ENCODE data around the gene SLC6A8.

Gene SLC6A8

DNA sequence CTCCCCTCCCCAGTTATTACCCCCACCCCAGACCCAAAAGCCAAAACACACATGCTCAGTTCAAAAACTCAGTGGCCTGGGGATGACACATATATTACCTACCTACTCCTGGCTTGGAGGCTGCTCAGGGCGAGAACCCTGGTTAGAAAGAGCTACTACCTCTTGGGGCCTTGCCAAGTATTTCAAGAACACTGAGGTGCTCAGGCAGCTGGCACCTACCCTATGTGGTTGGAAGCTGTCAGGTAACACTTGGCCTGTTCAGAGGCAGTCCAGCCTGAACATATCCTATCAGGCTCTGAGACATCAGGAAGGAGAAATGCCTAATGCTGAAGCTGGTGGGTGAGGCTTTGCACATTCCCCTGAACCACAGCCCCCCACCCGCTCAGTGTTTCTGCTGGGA, 31.5 kb downstream of the SLC6A8 start:
- H2BK120ac ChIP-seq (ENCODE audit: low read depth, low read length) = no peak overlapping the region
- H3K4me1 ChIP-seq (ENCODE audit: control insufficient read depth, low read depth, low read length) = no peaks in the 10 kb centered on the region
- DNase-seq = no peak
- no peak overlapping the region for H2BK5ac ChIP-seq (ENCODE audit: low read length)
- H3K23ac ChIP-seq (ENCODE audit: low read length) = no peak overlapping the region
- H3K27me3 ChIP-seq (ENCODE audit: insufficient read depth, low read length, poor library complexity) = no peaks in the 10 kb centered on the region
- no peak overlapping the region for H4K8ac ChIP-seq (ENCODE audit: low read depth, low read length)
- H3K18ac ChIP-seq (ENCODE audit: low read length) = no peak overlapping the region
- WGBS (ENCODE audit: extremely low coverage, insufficient coverage, low lambda C conversion rate) = no CpG with 5 or more reads among the region's 2 CpGs
- H3K4me3 ChIP-seq (ENCODE audit: low read length) = no peak overlapping the region
- H3K36me3 ChIP-seq (ENCODE audit: control insufficient read depth, insufficient read depth, low read length) = peaks cover 6% of the 10 kb centered on the region
- H3K4me2 ChIP-seq (ENCODE audit: low read length) = no peak overlapping the region
- H3K79me1 ChIP-seq (ENCODE audit: low read length) = no peaks in the 10 kb centered on the region
- no peak overlapping the region for H2BK15ac ChIP-seq (replicated peaks; ENCODE audit: low read depth)
- no peak overlapping the region for H2AK5ac ChIP-seq (ENCODE audit: low read length)
- H3K9ac ChIP-seq (ENCODE audit: low read length) = no peak overlapping the region
- H3K4ac ChIP-seq (ENCODE audit: low read depth, low read length) = no peak overlapping the region
- H3K56ac ChIP-seq (ENCODE audit: low read length) = no peak overlapping the region
- no peak overlapping the region for H3K27ac ChIP-seq (ENCODE audit: low read depth, low read length)
- H3K79me2 ChIP-seq (ENCODE audit: control insufficient read depth, insufficient read depth, low read length) = peaks cover 17% of the 10 kb centered on the region
- no peak overlapping the region for H4K5ac ChIP-seq (ENCODE audit: low read length)

DNA sequence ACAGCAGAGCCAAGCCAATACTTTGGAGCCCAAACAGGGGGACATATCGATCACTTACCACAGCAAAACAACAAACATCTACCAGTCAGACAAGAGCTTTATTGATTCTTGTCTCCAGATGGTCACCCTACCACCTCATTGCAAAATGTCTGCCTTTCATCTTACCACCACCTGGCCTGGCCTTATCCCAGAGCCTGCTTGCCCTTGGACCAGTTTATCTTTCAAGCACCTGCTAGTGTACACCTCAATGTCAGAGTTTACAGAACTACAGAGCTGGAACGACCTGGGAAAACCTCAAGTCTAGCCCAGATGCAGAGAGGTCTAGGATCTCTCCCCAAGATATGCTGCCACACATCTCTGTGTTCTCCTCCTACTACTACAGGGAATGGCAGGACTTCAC, 32.0 kb downstream of the SLC6A8 start:
- Histone ChIP-seq H3K27ac (ENCODE audit: low read depth, low read length) (no peak overlapping the region), H3K4me2 (ENCODE audit: low read length) (no peak overlapping the region), H3K56ac (ENCODE audit: low read length) (no peak overlapping the region), H3K9ac (ENCODE audit: low read length) (no peak overlapping the region), H3K4me1 (ENCODE audit: control insufficient read depth, low read depth, low read length) (no peaks in the 10 kb centered on the region), H4K8ac (ENCODE audit: low read depth, low read length) (no peak overlapping the region), H3K23ac (ENCODE audit: low read length) (no peak overlapping the region), H3K36me3 (ENCODE audit: control insufficient read depth, insufficient read depth, low read length) (peaks cover 6% of the 10 kb centered on the region), H2BK5ac (ENCODE audit: low read length) (no peak overlapping the region), H3K79me1 (ENCODE audit: low read length) (no peaks in the 10 kb centered on the region), H2AK5ac (ENCODE audit: low read length) (no peak overlapping the region), H3K4me3 (ENCODE audit: low read length) (no peak overlapping the region), H4K5ac (ENCODE audit: low read length) (no peak overlapping the region), H3K27me3 (ENCODE audit: insufficient read depth, low read length, poor library complexity) (no peaks in the 10 kb centered on the region), H3K79me2 (ENCODE audit: control insufficient read depth, insufficient read depth, low read length) (peaks cover 17% of the 10 kb centered on the region), H3K18ac (ENCODE audit: low read length) (no peak overlapping the region), H2BK120ac (ENCODE audit: low read depth, low read length) (no peak overlapping the region), H3K4ac (ENCODE audit: low read depth, low read length) (no peak overlapping the region), H2BK15ac (replicated peaks; ENCODE audit: low read depth) (no peak overlapping the region)
- no CpG with 5 or more reads among the region's 2 CpGs for WGBS (ENCODE audit: extremely low coverage, insufficient coverage, low lambda C conversion rate)
- no peak for DNase-seq

DNA sequence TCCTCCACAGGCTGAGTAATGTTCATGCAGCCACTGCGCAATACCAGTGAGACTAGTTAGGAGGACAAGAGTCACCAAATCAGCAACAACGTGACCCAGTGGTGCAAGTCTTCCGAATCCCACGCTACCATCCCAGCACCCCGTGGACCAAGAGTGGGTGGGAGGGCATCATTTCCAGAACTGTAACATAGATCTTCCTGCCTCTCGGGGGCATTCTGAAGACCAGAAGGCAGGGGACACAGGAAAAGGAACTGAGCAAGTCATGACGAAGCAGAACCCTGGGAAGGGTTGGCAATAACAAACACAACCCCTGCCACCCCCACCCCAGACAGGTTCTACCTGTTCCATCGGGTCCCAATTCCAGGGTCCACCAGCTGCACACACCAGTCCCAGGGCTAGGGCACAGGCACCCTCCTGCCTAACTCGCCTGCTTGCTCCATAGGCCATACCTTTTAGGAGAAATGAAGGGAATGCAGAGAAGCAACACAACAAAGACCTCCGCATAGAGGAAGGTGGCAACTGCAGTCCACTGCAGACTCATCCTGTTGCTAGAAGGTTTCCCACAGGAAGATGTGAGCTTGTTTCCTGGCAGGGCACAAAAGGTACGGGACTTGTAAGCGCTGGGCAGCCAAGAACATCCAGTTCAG, 35.1 kb downstream of the SLC6A8 start:
- Histone ChIP-seq H3K23ac (ENCODE audit: low read length) (no peak overlapping the region), H3K27me3 (ENCODE audit: insufficient read depth, low read length, poor library complexity) (no peaks in the 10 kb centered on the region), H3K9ac (ENCODE audit: low read length) (peak overlapping the region; percentile 87), H3K4me2 (ENCODE audit: low read length) (peak overlapping the region; percentile 55), H3K4me3 (ENCODE audit: low read length) (peak overlapping the region; percentile 72), H3K4me1 (ENCODE audit: control insufficient read depth, low read depth, low read length) (peaks cover 3% of the 10 kb centered on the region), H3K18ac (ENCODE audit: low read length) (no peak overlapping the region), H4K8ac (ENCODE audit: low read depth, low read length) (no peak overlapping the region), H3K27ac (ENCODE audit: low read depth, low read length) (peak overlapping the region; percentile 92), H3K79me1 (ENCODE audit: low read length) (no peaks in the 10 kb centered on the region), H3K79me2 (ENCODE audit: control insufficient read depth, insufficient read depth, low read length) (peaks cover 25% of the 10 kb centered on the region), H2BK5ac (ENCODE audit: low read length) (no peak overlapping the region), H3K56ac (ENCODE audit: low read length) (peak overlapping the region; percentile 89), H2BK15ac (replicated peaks; ENCODE audit: low read depth) (no peak overlapping the region), H3K4ac (ENCODE audit: low read depth, low read length) (no peak overlapping the region), H2BK120ac (ENCODE audit: low read depth, low read length) (no peak overlapping the region), H4K5ac (ENCODE audit: low read length) (no peak overlapping the region), H2AK5ac (ENCODE audit: low read length) (no peak overlapping the region), H3K36me3 (ENCODE audit: control insufficient read depth, insufficient read depth, low read length) (peaks cover 2% of the 10 kb centered on the region)
- DNase-seq = no peak
- no CpG with 5 or more reads among the region's 12 CpGs for WGBS (ENCODE audit: extremely low coverage, insufficient coverage, low lambda C conversion rate)

DNA sequence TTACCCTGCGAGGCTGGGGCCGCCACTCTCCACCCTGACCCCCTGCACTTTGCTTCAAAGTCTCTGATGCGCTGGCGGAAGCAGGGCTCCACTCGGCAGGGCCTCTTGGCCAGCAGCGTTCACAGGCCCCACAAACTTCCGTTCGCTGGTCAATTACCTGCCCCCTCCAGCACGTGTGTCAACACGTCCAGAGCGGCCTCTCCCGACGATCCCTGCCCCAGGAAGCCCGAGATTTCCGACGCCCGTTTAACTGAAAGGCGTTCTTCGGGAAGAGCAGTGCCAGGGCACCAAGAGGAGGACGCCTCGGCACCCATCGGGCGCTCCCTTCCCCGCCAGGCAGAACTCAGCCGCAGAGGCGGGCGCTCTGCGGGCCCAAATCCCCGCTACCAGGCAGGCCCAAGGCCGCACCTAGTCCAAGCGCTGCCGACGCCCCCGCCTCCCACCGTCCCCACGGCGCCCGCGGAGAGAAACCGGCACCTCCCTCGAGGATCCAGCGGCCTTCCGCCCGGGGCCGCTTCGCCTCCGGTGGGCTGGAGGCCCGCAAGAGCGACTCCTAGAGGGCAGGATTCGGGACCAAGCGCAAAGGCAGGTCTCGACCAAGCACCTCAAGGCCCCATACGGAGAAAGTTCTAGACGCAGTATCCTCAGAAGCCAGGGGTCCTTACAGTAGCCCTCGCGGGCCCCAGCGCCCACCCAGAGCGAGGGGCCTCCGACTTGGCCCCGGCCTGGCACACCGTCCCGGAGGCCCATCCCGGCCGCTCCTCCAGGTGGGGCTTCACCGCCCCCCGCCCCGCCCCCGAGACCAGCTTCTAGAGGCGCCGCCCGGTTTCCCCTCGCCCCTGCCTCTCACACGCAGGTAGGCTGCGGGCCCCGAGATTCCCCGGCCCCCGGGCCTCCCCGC, 35.9 kb downstream of the SLC6A8 start:
- Histone ChIP-seq H3K18ac (ENCODE audit: low read length) (peak overlapping the region; percentile 88), H4K5ac (ENCODE audit: low read length) (no peak overlapping the region), H3K23ac (ENCODE audit: low read length) (no peak overlapping the region), H3K36me3 (ENCODE audit: control insufficient read depth, insufficient read depth, low read length) (peaks cover 2% of the 10 kb centered on the region), H3K4me2 (ENCODE audit: low read length) (peak overlapping the region; percentile 55), H3K79me1 (ENCODE audit: low read length) (no peaks in the 10 kb centered on the region), H3K4ac (ENCODE audit: low read depth, low read length) (peak overlapping the region; percentile 92), H3K4me3 (ENCODE audit: low read length) (peak overlapping the region; percentile 72), H3K4me1 (ENCODE audit: control insufficient read depth, low read depth, low read length) (peaks cover 3% of the 10 kb centered on the region), H3K9ac (ENCODE audit: low read length) (peak overlapping the region; percentile 87), H3K79me2 (ENCODE audit: control insufficient read depth, insufficient read depth, low read length) (peaks cover 30% of the 10 kb centered on the region), H4K8ac (ENCODE audit: low read depth, low read length) (no peak overlapping the region), H2BK120ac (ENCODE audit: low read depth, low read length) (no peak overlapping the region), H3K27ac (ENCODE audit: low read depth, low read length) (peak overlapping the region; percentile 92), H2AK5ac (ENCODE audit: low read length) (no peak overlapping the region), H2BK15ac (replicated peaks; ENCODE audit: low read depth) (no peak overlapping the region), H3K27me3 (ENCODE audit: insufficient read depth, low read length, poor library complexity) (no peaks in the 10 kb centered on the region), H2BK5ac (ENCODE audit: low read length) (no peak overlapping the region), H3K56ac (ENCODE audit: low read length) (peak overlapping the region; percentile 89)
- peak; percentile 67 for DNase-seq
- WGBS (ENCODE audit: extremely low coverage, insufficient coverage, low lambda C conversion rate) = no CpG with 5 or more reads among the region's 78 CpGs

DNA sequence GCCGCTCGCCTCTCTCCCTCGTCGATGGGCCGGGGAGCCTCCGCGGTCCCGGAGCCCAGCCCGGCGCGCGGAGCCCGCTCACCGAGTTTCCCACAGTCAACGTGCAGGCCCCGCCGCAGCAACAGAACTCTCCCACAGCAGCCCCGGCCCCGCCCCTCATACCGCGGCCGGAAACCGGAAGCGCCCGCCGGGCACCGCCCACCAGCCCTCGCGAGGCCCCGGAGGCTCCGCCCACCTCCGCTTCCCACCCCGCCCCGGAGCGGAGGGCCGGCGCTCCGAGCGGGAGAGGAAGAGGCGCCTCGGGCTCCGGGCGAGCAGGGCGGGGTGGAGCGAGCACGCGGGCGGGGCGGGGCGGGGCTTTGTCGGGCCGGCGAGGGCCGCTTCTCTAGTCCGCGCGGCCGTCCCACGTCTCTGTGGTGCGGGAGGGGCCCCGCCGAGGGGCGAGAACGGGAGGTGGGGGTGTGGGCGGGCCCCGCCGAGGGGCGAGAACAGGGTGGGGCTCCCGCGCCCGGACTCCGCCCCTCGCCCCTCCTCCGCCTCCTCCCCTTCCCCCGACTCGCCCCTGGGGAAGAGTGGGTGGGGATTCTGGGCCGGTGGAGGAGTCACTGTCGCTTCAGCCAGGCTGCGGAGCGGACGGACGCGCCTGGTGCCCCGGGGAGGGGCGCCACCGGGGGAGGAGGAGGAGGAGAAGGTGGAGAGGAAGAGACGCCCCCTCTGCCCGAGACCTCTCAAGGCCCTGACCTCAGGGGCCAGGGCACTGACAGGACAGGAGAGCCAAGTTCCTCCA, 36.7 kb downstream of the SLC6A8 start, which contains the start of the genes ABCD1 and BCAP31:
Gene ABCD1, plus strand, starts transcription at position 605 of the 787 bp plus-strand sequence. CDS start 411 bp downstream, outside the sequence.
Gene BCAP31, minus strand, starts transcription at position 136 of the 787 bp plus-strand sequence. CDS start 1,143 bp downstream, outside the sequence.
- H3K36me3 ChIP-seq (ENCODE audit: control insufficient read depth, insufficient read depth, low read length) = no peaks in the 10 kb centered on the region
- H3K4me3 ChIP-seq (ENCODE audit: low read length) = peak within 1 kb of the TSS; percentile 72
- peak within 1 kb of the TSS; percentile 98 for H3K4ac ChIP-seq (ENCODE audit: low read depth, low read length)
- no peak within 1 kb of the TSS for H3K23ac ChIP-seq (ENCODE audit: low read length)
- peaks cover 30% of the 10 kb centered on the region for H3K79me2 ChIP-seq (ENCODE audit: control insufficient read depth, insufficient read depth, low read length)
- peak; percentile 92 for DNase-seq
- peak within 1 kb of the TSS; percentile 87 for H3K9ac ChIP-seq (ENCODE audit: low read length)
- H3K18ac ChIP-seq (ENCODE audit: low read length) = peak within 1 kb of the TSS; percentile 88
- peak within 1 kb of the TSS; percentile 55 for H3K4me2 ChIP-seq (ENCODE audit: low read length)
- peak within 1 kb of the TSS; percentile 89 for H3K56ac ChIP-seq (ENCODE audit: low read length)
- WGBS (ENCODE audit: extremely low coverage, insufficient coverage, low lambda C conversion rate) = no CpG with 5 or more reads among the region's 88 CpGs
- H4K8ac ChIP-seq (ENCODE audit: low read depth, low read length) = no peak within 1 kb of the TSS
- peak within 1 kb of the TSS; percentile 98 for H3K27ac ChIP-seq (ENCODE audit: low read depth, low read length)
- H2BK120ac ChIP-seq (ENCODE audit: low read depth, low read length) = no peak within 1 kb of the TSS
- H3K4me1 ChIP-seq (ENCODE audit: control insufficient read depth, low read depth, low read length) = peaks cover 3% of the 10 kb centered on the region
- no peaks in the 10 kb centered on the region for H3K79me1 ChIP-seq (ENCODE audit: low read length)
- no peak within 1 kb of the TSS for H2AK5ac ChIP-seq (ENCODE audit: low read length)
- peak within 1 kb of the TSS; percentile 96 for H2BK5ac ChIP-seq (ENCODE audit: low read length)
- no peak within 1 kb of the TSS for H2BK15ac ChIP-seq (replicated peaks; ENCODE audit: low read depth)
- H4K5ac ChIP-seq (ENCODE audit: low read length) = no peak within 1 kb of the TSS
- H3K27me3 ChIP-seq (ENCODE audit: insufficient read depth, low read length, poor library complexity) = no peaks in the 10 kb centered on the region
